ENCODE data around the gene CEP76.

Gene CEP76

GRCh38 chr18:12702221-12703095, at the start of gene CEP76, which contains the start of gene PSMG2:
CEP76 (minus strand) TSS chr18:12702723; CDS start chr18:12702548, 175 bp downstream.
PSMG2 (plus strand) TSS chr18:12703042; CDS start chr18:12703108, 66 bp downstream.
- Histone ChIP-seq H3K4me1 (ENCODE audit: control insufficient read depth, insufficient read depth, low read length) (peaks cover 12% of the 10 kb centered on the region), H3K9me3 (ENCODE audit: control insufficient read depth, insufficient read depth, low read depth, low read length) (no peaks in the 10 kb centered on the region), H3K4me3 (ENCODE audit: low read depth, low read length) (peak within 1 kb of the TSS; percentile 85), H3K27me3 (ENCODE audit: control insufficient read depth, insufficient read depth, low read length) (no peaks in the 10 kb centered on the region), H3K36me3 (ENCODE audit: control insufficient read depth, insufficient read depth, low read length) (peaks cover 41% of the 10 kb centered on the region), H3K9ac (ENCODE audit: low read length) (peak within 1 kb of the TSS; percentile 99), H3K27ac (ENCODE audit: low read depth, low read length) (peak within 1 kb of the TSS; percentile 100)

GRCh38 chr18:12751891-12752290, 49.4 kb upstream of the CEP76 start:
- Histone ChIP-seq H3K27me3 (ENCODE audit: control insufficient read depth, insufficient read depth, low read length) (no peaks in the 10 kb centered on the region), H3K27ac (ENCODE audit: low read depth, low read length) (no peak overlapping the region), H3K4me3 (ENCODE audit: low read depth, low read length) (no peak overlapping the region), H3K36me3 (ENCODE audit: control insufficient read depth, insufficient read depth, low read length) (no peaks in the 10 kb centered on the region), H3K9ac (ENCODE audit: low read length) (no peak overlapping the region), H3K9me3 (ENCODE audit: control insufficient read depth, insufficient read depth, low read depth, low read length) (no peaks in the 10 kb centered on the region), H3K4me1 (ENCODE audit: control insufficient read depth, insufficient read depth, low read length) (no peaks in the 10 kb centered on the region)

GRCh38 chr18:12751503-12751884, 49.0 kb upstream of the CEP76 start:
- Histone ChIP-seq H3K9ac (ENCODE audit: low read length) (no peak overlapping the region), H3K9me3 (ENCODE audit: control insufficient read depth, insufficient read depth, low read depth, low read length) (no peaks in the 10 kb centered on the region), H3K4me3 (ENCODE audit: low read depth, low read length) (no peak overlapping the region), H3K27ac (ENCODE audit: low read depth, low read length) (no peak overlapping the region), H3K4me1 (ENCODE audit: control insufficient read depth, insufficient read depth, low read length) (no peaks in the 10 kb centered on the region), H3K27me3 (ENCODE audit: control insufficient read depth, insufficient read depth, low read length) (no peaks in the 10 kb centered on the region), H3K36me3 (ENCODE audit: control insufficient read depth, insufficient read depth, low read length) (no peaks in the 10 kb centered on the region)

GRCh38 chr18:12750715-12751502, 48.4 kb upstream of the CEP76 start:
- Histone ChIP-seq H3K9me3 (ENCODE audit: control insufficient read depth, insufficient read depth, low read depth, low read length) (no peaks in the 10 kb centered on the region), H3K27ac (ENCODE audit: low read depth, low read length) (no peak overlapping the region), H3K27me3 (ENCODE audit: control insufficient read depth, insufficient read depth, low read length) (no peaks in the 10 kb centered on the region), H3K4me3 (ENCODE audit: low read depth, low read length) (no peak overlapping the region), H3K9ac (ENCODE audit: low read length) (no peak overlapping the region), H3K4me1 (ENCODE audit: control insufficient read depth, insufficient read depth, low read length) (no peaks in the 10 kb centered on the region), H3K36me3 (ENCODE audit: control insufficient read depth, insufficient read depth, low read length) (no peaks in the 10 kb centered on the region)

GRCh38 chr18:12750076-12750714, 47.7 kb upstream of the CEP76 start:
- H3K36me3 ChIP-seq (ENCODE audit: control insufficient read depth, insufficient read depth, low read length), result no peaks in the 10 kb centered on the region
- H3K27ac ChIP-seq (ENCODE audit: low read depth, low read length), result no peak overlapping the region
- H3K9me3 ChIP-seq (ENCODE audit: control insufficient read depth, insufficient read depth, low read depth, low read length), result no peaks in the 10 kb centered on the region
- no peaks in the 10 kb centered on the region for H3K27me3 ChIP-seq (ENCODE audit: control insufficient read depth, insufficient read depth, low read length)
- H3K4me3 ChIP-seq (ENCODE audit: low read depth, low read length), result no peak overlapping the region
- H3K9ac ChIP-seq (ENCODE audit: low read length), result no peak overlapping the region
- no peaks in the 10 kb centered on the region for H3K4me1 ChIP-seq (ENCODE audit: control insufficient read depth, insufficient read depth, low read length)

GRCh38 chr18:12749121-12749520, 46.6 kb upstream of the CEP76 start:
- Histone ChIP-seq H3K4me3 (ENCODE audit: low read depth, low read length) (no peak overlapping the region), H3K9me3 (ENCODE audit: control insufficient read depth, insufficient read depth, low read depth, low read length) (no peaks in the 10 kb centered on the region), H3K27me3 (ENCODE audit: control insufficient read depth, insufficient read depth, low read length) (no peaks in the 10 kb centered on the region), H3K4me1 (ENCODE audit: control insufficient read depth, insufficient read depth, low read length) (no peaks in the 10 kb centered on the region), H3K27ac (ENCODE audit: low read depth, low read length) (no peak overlapping the region), H3K9ac (ENCODE audit: low read length) (no peak overlapping the region), H3K36me3 (ENCODE audit: control insufficient read depth, insufficient read depth, low read length) (no peaks in the 10 kb centered on the region)

GRCh38 chr18:12748671-12749070, 46.1 kb upstream of the CEP76 start:
- Histone ChIP-seq H3K9ac (ENCODE audit: low read length) (no peak overlapping the region), H3K4me3 (ENCODE audit: low read depth, low read length) (no peak overlapping the region), H3K9me3 (ENCODE audit: control insufficient read depth, insufficient read depth, low read depth, low read length) (no peaks in the 10 kb centered on the region), H3K4me1 (ENCODE audit: control insufficient read depth, insufficient read depth, low read length) (no peaks in the 10 kb centered on the region), H3K27me3 (ENCODE audit: control insufficient read depth, insufficient read depth, low read length) (no peaks in the 10 kb centered on the region), H3K36me3 (ENCODE audit: control insufficient read depth, insufficient read depth, low read length) (no peaks in the 10 kb centered on the region), H3K27ac (ENCODE audit: low read depth, low read length) (no peak overlapping the region)

- H3K27ac ChIP-seq (ENCODE audit: low read depth, low read length), result no peak overlapping the region
- no peaks in the 10 kb centered on the region for H3K36me3 ChIP-seq (ENCODE audit: control insufficient read depth, insufficient read depth, low read length)
- H3K4me1 ChIP-seq (ENCODE audit: control insufficient read depth, insufficient read depth, low read length), result no peaks in the 10 kb centered on the region
- H3K9ac ChIP-seq (ENCODE audit: low read length), result no peak overlapping the region
- H3K4me3 ChIP-seq (ENCODE audit: low read depth, low read length), result no peak overlapping the region
- H3K9me3 ChIP-seq (ENCODE audit: control insufficient read depth, insufficient read depth, low read depth, low read length), result no peaks in the 10 kb centered on the region
- no peaks in the 10 kb centered on the region for H3K27me3 ChIP-seq (ENCODE audit: control insufficient read depth, insufficient read depth, low read length)
Measured at GRCh38 chr18:12747530-12748315, 45.2 kb upstream of the CEP76 start.

- no peak overlapping the region for H3K9ac ChIP-seq (ENCODE audit: low read length)
- H3K4me3 ChIP-seq (ENCODE audit: low read depth, low read length), result no peak overlapping the region
Measured at GRCh38 chr18:12745095-12745795, 42.7 kb upstream of the CEP76 start.

GRCh38 chr18:12744103-12744502, 41.6 kb upstream of the CEP76 start:
- H3K4me3 ChIP-seq (ENCODE audit: low read depth, low read length), result no peak overlapping the region

More at GRCh38 chr18:12745095-12745795, 42.7 kb upstream of the CEP76 start:
- no peaks in the 10 kb centered on the region for H3K27me3 ChIP-seq (ENCODE audit: control insufficient read depth, insufficient read depth, low read length)
- H3K9me3 ChIP-seq (ENCODE audit: control insufficient read depth, insufficient read depth, low read depth, low read length), result 0 out of 2 replicates have a peak, but pooled peaks cover 3% of the 10 kb centered on the region
- no peaks in the 10 kb centered on the region for H3K36me3 ChIP-seq (ENCODE audit: control insufficient read depth, insufficient read depth, low read length)
- H3K4me1 ChIP-seq (ENCODE audit: control insufficient read depth, insufficient read depth, low read length), result no peaks in the 10 kb centered on the region
- H3K27ac ChIP-seq (ENCODE audit: low read depth, low read length), result no peak overlapping the region

More at GRCh38 chr18:12744103-12744502, 41.6 kb upstream of the CEP76 start:
- Histone ChIP-seq H3K27ac (ENCODE audit: low read depth, low read length) (no peak overlapping the region), H3K4me1 (ENCODE audit: control insufficient read depth, insufficient read depth, low read length) (no peaks in the 10 kb centered on the region), H3K9me3 (ENCODE audit: control insufficient read depth, insufficient read depth, low read depth, low read length) (0 out of 2 replicates have a peak, but pooled peaks cover 3% of the 10 kb centered on the region), H3K36me3 (ENCODE audit: control insufficient read depth, insufficient read depth, low read length) (no peaks in the 10 kb centered on the region), H3K9ac (ENCODE audit: low read length) (no peak overlapping the region), H3K27me3 (ENCODE audit: control insufficient read depth, insufficient read depth, low read length) (no peaks in the 10 kb centered on the region)

All from HUES6 (cell line).